HFFc6 (cell line): ENCODE data around the gene GOPC. TPM values are rescaled to one million over a fixed set of nuclear protein-coding genes. Genes with fewer than 3 reads are reported as not detected.

Source experiments
- DNase-seq: peaks from one replicate; pipeline ENCODE4 v3.0.0-alpha.2; 2018
- H3K27ac Mint-ChIP-seq: 2 replicates; pipeline ENCODE4 v1.8.0; 2020; ENCODE audit warnings: mild to moderate bottlenecking, mixed read lengths
- H3K27me3 Mint-ChIP-seq: 2 replicates; pipeline ENCODE4 v1.8.0; 2021; ENCODE audit warnings: mild to moderate bottlenecking, moderate library complexity, mixed read lengths; ENCODE audit not compliant: insufficient read depth
- H3K36me3 Mint-ChIP-seq: 2 replicates; pipeline ENCODE4 v1.8.0; 2021; ENCODE audit warnings: low read depth, mixed read lengths
- H3K4me1 Mint-ChIP-seq: 2 replicates; pipeline ENCODE4 v1.8.0; 2020; ENCODE audit warnings: low read depth, mixed read lengths
- H3K4me3 Mint-ChIP-seq: 2 replicates; pipeline ENCODE4 v1.8.0; 2020; ENCODE audit warnings: mild to moderate bottlenecking, moderate library complexity, mixed read lengths
- H3K9me3 Mint-ChIP-seq: 2 replicates; pipeline ENCODE4 v1.8.0; 2020; ENCODE audit warnings: mild to moderate bottlenecking, mixed read lengths
- CTCF ChIP-seq: fragments of 200-600 bp; sonication (generic); IDR thresholded peaks from 2 replicates; pipeline ENCODE4 v1.5.0; 2021; ENCODE audit warnings: antibody characterized with exemption, mild to moderate bottlenecking
- total RNA-seq, 6 experiments: library from RNA; stranded (reverse); fragmentation: NEBNext Ultra II Directional; extraction: Animal tissue kit (Norgen Biotek cat#: 25700); gene quantifications; 2 replicates in 1 of 6; 3 replicates in 5 of 6; pipeline ENCODE4 v1.2.3, GENCODE V29; 2021

Gene GOPC
- total RNA-seq, 6 experiments from 2014 or later: 40.5 to 51.8 (median 45.4) TPM

- H3K27ac Mint-ChIP-seq: peak overlapping the region; percentile 99
- H3K27me3 Mint-ChIP-seq: no peaks in the 10 kb centered on the region
- H3K36me3 Mint-ChIP-seq: peaks cover 48% of the 10 kb centered on the region
- peaks cover 29% of the 10 kb centered on the region for H3K4me1 Mint-ChIP-seq
- peaks cover 4% of the 10 kb centered on the region; the same call in 1 of the 2 replicates for H3K9me3 Mint-ChIP-seq
- TF ChIP-seq CTCF: no peak
- DNase-seq: no peak
- peak overlapping the region; percentile 99 for H3K4me3 Mint-ChIP-seq
These were observed 530 bp downstream of the GOPC start for GRCh38 chr6:117601811-117602150.

GRCh38 chr6:117600008-117600743 lies 2.1 kb downstream of the GOPC start:
- Mint-ChIP-seq H3K4me1 (peaks cover 29% of the 10 kb centered on the region), H3K27me3 (no peaks in the 10 kb centered on the region), H3K27ac (peak overlapping the region; percentile 33; the same call in 1 of the 2 replicates), H3K9me3 (peaks cover 4% of the 10 kb centered on the region; the same call in 1 of the 2 replicates), H3K4me3 (peak overlapping the region; percentile 99), H3K36me3 (peaks cover 64% of the 10 kb centered on the region)
- TF ChIP-seq CTCF: no peak
- no peak for DNase-seq

GRCh38 chr6:117597755-117598154 lies 4.6 kb downstream of the GOPC start:
- H3K27me3 Mint-ChIP-seq: no peaks in the 10 kb centered on the region
- peaks cover 4% of the 10 kb centered on the region; the same call in 1 of the 2 replicates for H3K9me3 Mint-ChIP-seq
- no peak overlapping the region for H3K4me3 Mint-ChIP-seq
- H3K4me1 Mint-ChIP-seq: peaks cover 24% of the 10 kb centered on the region
- no peak for DNase-seq
- H3K36me3 Mint-ChIP-seq: peaks cover 64% of the 10 kb centered on the region
- no peak overlapping the region for H3K27ac Mint-ChIP-seq
- no peak for TF ChIP-seq CTCF

- Mint-ChIP-seq H3K4me1 (peaks cover 23% of the 10 kb centered on the region), H3K9me3 (peaks cover 4% of the 10 kb centered on the region; the same call in 1 of the 2 replicates), H3K36me3 (peaks cover 47% of the 10 kb centered on the region), H3K4me3 (no peak overlapping the region), H3K27ac (no peak overlapping the region), H3K27me3 (no peaks in the 10 kb centered on the region)
- TF ChIP-seq CTCF: no peak
- DNase-seq: no peak
These were observed 7.0 kb downstream of the GOPC start for GRCh38 chr6:117595099-117595923.

GRCh38 chr6:117592983-117593759 lies 9.1 kb downstream of the GOPC start:
- H3K4me1 Mint-ChIP-seq: peaks cover 8% of the 10 kb centered on the region
- no peak for DNase-seq
- H3K9me3 Mint-ChIP-seq: peaks cover 4% of the 10 kb centered on the region; the same call in 1 of the 2 replicates
- no peak for TF ChIP-seq CTCF
- no peaks in the 10 kb centered on the region for H3K27me3 Mint-ChIP-seq
- H3K4me3 Mint-ChIP-seq: no peak overlapping the region
- no peak overlapping the region for H3K27ac Mint-ChIP-seq
- H3K36me3 Mint-ChIP-seq: peaks cover 42% of the 10 kb centered on the region
